Measurements from ENCODE around the gene GSK3B.

Gene GSK3B

GRCh38 chr3:119778176-119778575 lies 316.1 kb downstream of the GSK3B start:
- Histone ChIP-seq H3K27me3 (ENCODE audit: control insufficient read depth, insufficient read depth, low read length, poor library complexity, severe bottlenecking) (no peaks in the 10 kb centered on the region), H3K9me3 (ENCODE audit: control insufficient read depth, low read length) (no peaks in the 10 kb centered on the region), H3K27ac (ENCODE audit: insufficient read depth, low read depth, low read length, poor library complexity, severe bottlenecking) (no peak overlapping the region), H3K4me3 (ENCODE audit: insufficient read depth, low read depth, low read length) (no peak overlapping the region), H3K36me3 (ENCODE audit: control insufficient read depth, insufficient read depth, low read length) (no peaks in the 10 kb centered on the region), H3K4me1 (ENCODE audit: control insufficient read depth, insufficient read depth, low read length) (no peaks in the 10 kb centered on the region)
- no CpG with 5 or more reads among the region's 1 CpG for WGBS, 2 experiments

- Histone ChIP-seq H3K9me3 (ENCODE audit: control insufficient read depth, low read length) (no peaks in the 10 kb centered on the region), H3K27me3 (ENCODE audit: control insufficient read depth, insufficient read depth, low read length, poor library complexity, severe bottlenecking) (no peaks in the 10 kb centered on the region), H3K27ac (ENCODE audit: insufficient read depth, low read depth, low read length, poor library complexity, severe bottlenecking) (no peak overlapping the region), H3K4me3 (ENCODE audit: insufficient read depth, low read depth, low read length) (no peak overlapping the region), H3K4me1 (ENCODE audit: control insufficient read depth, insufficient read depth, low read length) (no peaks in the 10 kb centered on the region), H3K36me3 (ENCODE audit: control insufficient read depth, insufficient read depth, low read length) (no peaks in the 10 kb centered on the region)
- 88 to 94% methylated on average over 1 of the region's 1 CpG for WGBS, 2 experiments
Observed at GRCh38 chr3:119776304-119776703, 317.9 kb downstream of the GSK3B start.

- no peaks in the 10 kb centered on the region for H3K4me1 ChIP-seq (ENCODE audit: control insufficient read depth, insufficient read depth, low read length)
- no peaks in the 10 kb centered on the region for H3K9me3 ChIP-seq (ENCODE audit: control insufficient read depth, low read length)
- no peaks in the 10 kb centered on the region for H3K27me3 ChIP-seq (ENCODE audit: control insufficient read depth, insufficient read depth, low read length, poor library complexity, severe bottlenecking)
- H3K27ac ChIP-seq (ENCODE audit: insufficient read depth, low read depth, low read length, poor library complexity, severe bottlenecking): no peak overlapping the region
- H3K4me3 ChIP-seq (ENCODE audit: insufficient read depth, low read depth, low read length): no peak overlapping the region
- WGBS, 2 experiments: 85 to 94% methylated on average over 2 of the region's 2 CpGs
- H3K36me3 ChIP-seq (ENCODE audit: control insufficient read depth, insufficient read depth, low read length): no peaks in the 10 kb centered on the region
Observed at GRCh38 chr3:119774444-119774843, 319.8 kb downstream of the GSK3B start.
